ENCODE data around the gene PRDM11.

Gene PRDM11

DNA sequence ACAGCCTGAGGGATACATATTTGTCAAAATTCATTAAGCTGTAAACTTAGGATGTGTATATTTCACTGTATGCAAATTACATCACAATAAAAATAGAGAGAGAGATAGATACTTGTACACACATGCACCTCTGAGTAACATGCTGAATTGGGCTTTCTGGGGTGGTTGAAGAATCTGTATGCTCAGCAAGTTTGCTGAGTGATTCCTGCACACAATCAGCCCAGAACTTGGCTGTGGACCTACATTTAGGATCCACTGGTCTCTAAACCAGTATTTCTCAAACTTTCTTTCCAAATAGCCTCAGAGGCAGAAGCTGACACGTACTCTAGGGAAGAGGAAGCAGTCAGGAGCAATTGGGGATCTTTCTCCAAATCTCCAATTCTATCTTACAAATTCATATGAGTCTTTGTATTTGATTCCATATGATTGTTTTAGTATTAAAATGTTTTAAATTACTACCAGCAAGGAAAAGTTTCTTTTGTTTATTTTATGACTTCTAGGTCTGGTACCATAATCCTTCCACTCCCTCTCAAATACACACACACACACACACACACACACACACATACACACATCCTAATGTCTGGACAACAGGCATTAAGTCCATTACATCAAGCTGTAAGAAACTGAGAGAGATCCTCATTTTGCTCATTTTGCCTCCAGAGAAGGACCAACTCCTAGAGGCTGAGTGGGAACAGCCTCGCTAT, 119.7 kb downstream of the PRDM11 start:
- no peak for DNase-seq (ENCODE audit: low read depth in 1 of 2, low spot score in 1 of 2)
- TF ChIP-seq JUND (IDR thresholded peaks at IDR 0.05; ENCODE audit: low read depth), result no peak
- in situ Hi-C loops (cut with HindIII; ENCODE audit: low pct_unique_long_range_greater_than_20kb, low sequenced_read_pairs), result no loop called here

GRCh38 chr11:45266676-45267020, 120.2 kb downstream of the PRDM11 start:
- in situ Hi-C loops (cut with HindIII; ENCODE audit: low pct_unique_long_range_greater_than_20kb, low sequenced_read_pairs), result no loop called here
- no peak for TF ChIP-seq JUND (IDR thresholded peaks at IDR 0.05; ENCODE audit: low read depth)
- DNase-seq (ENCODE audit: low read depth in 1 of 2, low spot score in 1 of 2), result no peak

DNA sequence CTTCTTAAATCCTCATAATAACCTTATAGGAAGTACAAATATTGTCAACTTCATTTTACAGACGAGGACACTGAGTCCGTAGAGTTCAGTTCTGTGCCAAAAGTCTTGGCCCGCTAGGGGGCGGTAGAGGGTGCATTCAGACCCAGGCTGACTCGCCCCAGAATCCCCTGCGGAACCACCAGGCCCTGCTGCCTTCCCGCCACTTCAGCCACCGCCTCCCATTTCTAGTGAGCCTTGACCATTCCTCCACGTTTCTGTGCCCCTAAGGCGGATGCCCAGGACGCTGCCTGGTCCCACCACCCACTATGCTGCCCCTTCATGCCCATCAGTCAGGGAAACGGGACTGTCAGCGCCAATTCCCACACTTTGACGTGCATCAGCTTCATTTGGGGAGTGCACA, 120.6 kb downstream of the PRDM11 start:
- TF ChIP-seq JUND (IDR thresholded peaks at IDR 0.05; ENCODE audit: low read depth), result no peak
- peak in 1 of 2 experiments; percentile 30 for DNase-seq (ENCODE audit: low read depth in 1 of 2, low spot score in 1 of 2)
- in situ Hi-C loops (cut with HindIII; ENCODE audit: low pct_unique_long_range_greater_than_20kb, low sequenced_read_pairs), result no loop called here

DNA sequence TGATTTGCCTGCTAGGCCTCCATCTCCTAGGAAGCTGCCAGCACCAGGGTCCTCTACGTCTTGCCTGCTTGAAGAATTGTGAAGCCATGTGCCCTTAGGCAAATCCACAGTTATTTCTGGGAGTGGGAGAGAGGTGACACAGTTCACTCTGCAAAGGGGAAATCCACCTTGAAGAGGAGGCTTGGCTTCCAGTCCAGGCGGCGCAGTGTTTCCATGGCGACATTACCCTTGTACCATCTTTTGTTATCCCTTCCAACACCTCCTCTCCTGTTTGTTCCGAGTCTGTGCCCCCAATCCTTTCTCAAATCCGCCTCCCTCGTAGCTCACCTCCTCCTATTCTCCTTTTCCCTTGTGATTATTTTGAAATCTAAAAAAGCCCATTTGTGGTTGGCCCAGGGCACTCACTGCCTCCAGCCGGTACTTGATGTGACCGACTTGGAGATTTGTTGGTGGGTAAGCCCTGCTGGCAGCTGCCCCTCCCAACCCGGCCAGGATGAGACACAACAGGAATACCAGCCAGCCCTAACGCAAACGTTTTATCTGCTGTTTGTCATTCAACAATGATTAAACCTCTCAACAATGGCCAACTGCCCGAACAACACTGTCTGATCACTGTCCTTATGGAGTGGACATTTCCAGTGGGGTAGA, 121.3 kb downstream of the PRDM11 start:
- DNase-seq (ENCODE audit: low read depth in 1 of 2, low spot score in 1 of 2), result no peak
- in situ Hi-C loops (cut with HindIII; ENCODE audit: low pct_unique_long_range_greater_than_20kb, low sequenced_read_pairs), result no loop called here
- no peak for TF ChIP-seq JUND (IDR thresholded peaks at IDR 0.05; ENCODE audit: low read depth)

DNA sequence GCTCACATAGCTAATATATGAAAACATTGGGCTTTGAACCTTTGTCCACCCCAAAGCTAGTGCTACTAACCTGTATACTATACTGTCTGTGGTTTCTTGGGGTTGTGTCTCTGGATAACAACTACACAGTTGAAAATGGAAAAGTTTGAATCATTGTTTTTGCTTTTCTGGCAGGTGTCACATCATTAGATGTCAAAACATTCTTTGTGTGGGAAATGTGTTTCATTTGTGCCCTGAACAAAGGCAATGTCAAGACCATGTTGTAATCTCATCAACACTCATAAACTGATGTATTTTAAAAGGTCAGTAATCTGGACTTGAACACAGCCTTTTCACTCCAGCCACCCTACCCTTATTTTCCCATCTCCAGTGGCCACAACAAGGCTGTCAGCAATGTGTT, 123.2 kb downstream of the PRDM11 start:
- in situ Hi-C loops (cut with HindIII; ENCODE audit: low pct_unique_long_range_greater_than_20kb, low sequenced_read_pairs), result no loop called here
- TF ChIP-seq JUND (IDR thresholded peaks at IDR 0.05; ENCODE audit: low read depth), result no peak
- DNase-seq (ENCODE audit: low read depth in 1 of 2, low spot score in 1 of 2), result no peak

- DNase-seq (ENCODE audit: low read depth in 1 of 2, low spot score in 1 of 2), result no peak
- in situ Hi-C loops (cut with HindIII; ENCODE audit: low pct_unique_long_range_greater_than_20kb, low sequenced_read_pairs), result no loop called here
- TF ChIP-seq JUND (IDR thresholded peaks at IDR 0.05; ENCODE audit: low read depth), result no peak
Measured at GRCh38 chr11:45270946-45271716, 124.7 kb downstream of the PRDM11 start.

DNA sequence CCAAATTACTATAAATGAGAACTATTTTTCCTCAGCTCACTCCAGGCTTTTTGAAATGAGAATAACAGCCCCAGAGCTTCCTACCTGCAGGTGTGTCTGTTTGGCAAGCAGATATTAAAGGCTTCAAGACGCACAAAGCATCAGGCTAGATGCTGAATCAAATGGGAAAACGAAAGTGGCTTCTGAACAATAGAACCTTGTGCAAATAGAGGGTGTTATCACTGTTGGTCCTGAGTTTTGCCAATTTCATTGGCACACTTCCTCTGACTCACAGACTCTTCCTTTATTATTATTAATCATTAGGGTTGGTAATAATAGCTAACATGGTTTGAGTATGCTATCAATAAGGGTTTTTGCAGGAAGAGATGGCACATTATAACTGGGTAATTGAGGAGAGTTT, 126.3 kb downstream of the PRDM11 start:
- in situ Hi-C loops (cut with HindIII; ENCODE audit: low pct_unique_long_range_greater_than_20kb, low sequenced_read_pairs), result no loop called here
- DNase-seq (ENCODE audit: low read depth in 1 of 2, low spot score in 1 of 2), result no peak
- TF ChIP-seq JUND (IDR thresholded peaks at IDR 0.05; ENCODE audit: low read depth), result no peak

GRCh38 chr11:45273509-45273908, 127.1 kb downstream of the PRDM11 start:
- DNase-seq (ENCODE audit: low read depth in 1 of 2, low spot score in 1 of 2), result no peak
- in situ Hi-C loops (cut with HindIII; ENCODE audit: low pct_unique_long_range_greater_than_20kb, low sequenced_read_pairs), result no loop called here
- TF ChIP-seq JUND (IDR thresholded peaks at IDR 0.05; ENCODE audit: low read depth), result no peak

DNA sequence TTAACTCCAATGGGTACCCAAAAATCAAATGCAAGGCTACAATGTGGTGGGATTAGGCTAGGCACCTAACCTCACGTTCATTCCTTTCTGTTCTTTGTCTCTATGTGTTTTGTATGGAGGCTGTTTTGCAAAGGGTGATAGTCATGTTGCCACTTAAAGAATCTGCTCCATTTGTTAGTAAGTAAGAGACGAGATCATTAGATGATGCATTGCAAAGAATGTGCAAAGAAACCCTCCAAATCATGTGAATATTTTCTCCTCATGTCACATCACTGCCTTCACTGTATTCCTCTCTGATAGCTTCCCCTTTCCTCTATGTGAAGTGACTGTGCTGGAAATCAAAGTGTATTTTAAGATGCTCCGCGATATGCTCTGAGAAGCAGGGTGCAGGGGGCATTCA, 127.8 kb downstream of the PRDM11 start:
- in situ Hi-C loops (cut with HindIII; ENCODE audit: low pct_unique_long_range_greater_than_20kb, low sequenced_read_pairs), result no loop called here
- DNase-seq (ENCODE audit: low read depth in 1 of 2, low spot score in 1 of 2), result no peak
- TF ChIP-seq JUND (IDR thresholded peaks at IDR 0.05; ENCODE audit: low read depth), result no peak

DNA sequence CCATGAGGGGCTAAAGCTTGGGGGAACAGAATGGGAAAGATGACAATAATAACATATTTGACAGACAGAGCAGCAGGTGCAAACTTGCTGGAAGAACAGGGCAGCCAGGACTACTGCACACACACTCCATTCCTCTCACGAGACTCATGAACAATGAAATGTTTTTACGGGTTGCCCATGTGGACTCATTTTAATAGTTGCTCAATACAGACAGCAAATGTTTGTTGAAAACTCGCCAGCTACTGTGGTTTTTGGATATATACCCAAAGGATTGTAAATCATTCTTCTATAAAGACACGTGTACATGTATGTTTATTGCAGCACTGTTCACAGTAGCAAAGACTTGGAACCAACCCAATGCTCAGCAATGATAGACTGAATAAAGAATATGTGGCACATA, 129.4 kb downstream of the PRDM11 start:
- peak in 1 of 2 experiments; percentile 24 for DNase-seq (ENCODE audit: low read depth in 1 of 2, low spot score in 1 of 2)
- in situ Hi-C loops (cut with HindIII; ENCODE audit: low pct_unique_long_range_greater_than_20kb, low sequenced_read_pairs), result no loop called here
- TF ChIP-seq JUND (IDR thresholded peaks at IDR 0.05; ENCODE audit: low read depth), result no peak

GRCh38 chr11:45278714-45279113, 132.3 kb downstream of the PRDM11 start:
- in situ Hi-C loops (cut with HindIII; ENCODE audit: low pct_unique_long_range_greater_than_20kb, low sequenced_read_pairs), result no loop called here
- no peak for DNase-seq (ENCODE audit: low read depth in 1 of 2, low spot score in 1 of 2)
- TF ChIP-seq JUND (IDR thresholded peaks at IDR 0.05; ENCODE audit: low read depth), result no peak

GRCh38 chr11:45279645-45280044, 133.2 kb downstream of the PRDM11 start:
- TF ChIP-seq JUND (IDR thresholded peaks at IDR 0.05; ENCODE audit: low read depth), result no peak
- in situ Hi-C loops (cut with HindIII; ENCODE audit: low pct_unique_long_range_greater_than_20kb, low sequenced_read_pairs), result no loop called here

GRCh38 chr11:45280449-45280848, 134.0 kb downstream of the PRDM11 start:
- no peak for DNase-seq (ENCODE audit: low read depth in 1 of 2, low spot score in 1 of 2)
- TF ChIP-seq JUND (IDR thresholded peaks at IDR 0.05; ENCODE audit: low read depth), result no peak
- in situ Hi-C loops (cut with HindIII; ENCODE audit: low pct_unique_long_range_greater_than_20kb, low sequenced_read_pairs), result no loop called here

More at GRCh38 chr11:45279645-45280044, 133.2 kb downstream of the PRDM11 start:
- no peak for DNase-seq (ENCODE audit: low read depth in 1 of 2, low spot score in 1 of 2)

Measured in T47D (cell line).